Activated CD4-positive, alpha-beta memory T cell treated with anti-CD3 and anti-CD28 coated beads for 36 hours (primary cell): ENCODE data around the gene FRMD5. TPM values are rescaled to one million over a fixed set of nuclear protein-coding genes. Genes with fewer than 3 reads are reported as not detected.

Experiments
- CTCF ChIA-PET: fragments of 350-600 bp; sonication (Branson Sonifier 250); formaldehyde crosslinking; loops from one replicate; lab custom pipeline; 2021; ENCODE audit warnings: antibody characterized with exemption, inconsistent platforms; lab: Charles Lee
- POLR2A ChIA-PET: fragments of 350-600 bp; sonication (Branson Sonifier 250); formaldehyde crosslinking; loops from one replicate; lab custom pipeline; 2021; ENCODE audit warnings: antibody characterized with exemption; lab: Charles Lee
- DNase-seq: peaks from one replicate; pipeline ENCODE4 v3.0.0-alpha.2; 2020
- H3K27ac Mint-ChIP-seq: one replicate; pipeline ENCODE4 v1.8.0; 2021; ENCODE audit warnings: mixed read lengths
- H3K27me3 Mint-ChIP-seq: one replicate; pipeline ENCODE4 v1.8.0; 2021; ENCODE audit warnings: mixed read lengths
- H3K36me3 Mint-ChIP-seq: one replicate; pipeline ENCODE4 v1.8.0; 2021; ENCODE audit warnings: mixed read lengths
- H3K4me1 Mint-ChIP-seq: one replicate; pipeline ENCODE4 v1.8.0; 2021; ENCODE audit warnings: low read depth, mixed read lengths
- H3K4me3 Mint-ChIP-seq: one replicate; pipeline ENCODE4 v1.8.0; 2021; ENCODE audit warnings: mild to moderate bottlenecking, mixed read lengths
- H3K9me3 Mint-ChIP-seq: one replicate; pipeline ENCODE4 v1.8.0; 2021; ENCODE audit warnings: mixed read lengths
- intact Hi-C: fragments of 100-400 bp; cut with micrococcal nuclease; formaldehyde crosslinking; loops from one replicate; pipeline ENCODE4 v1.15.1; 2023
- total RNA-seq, 2 experiments: library from RNA; stranded (reverse); gene quantifications; one replicate each; pipeline ENCODE4 v1.2.3, GENCODE V29; 2021

The FRMD5 gene
- total RNA-seq, 2 experiments from 2014 or later: 0.24 to 0.31 TPM

DNA sequence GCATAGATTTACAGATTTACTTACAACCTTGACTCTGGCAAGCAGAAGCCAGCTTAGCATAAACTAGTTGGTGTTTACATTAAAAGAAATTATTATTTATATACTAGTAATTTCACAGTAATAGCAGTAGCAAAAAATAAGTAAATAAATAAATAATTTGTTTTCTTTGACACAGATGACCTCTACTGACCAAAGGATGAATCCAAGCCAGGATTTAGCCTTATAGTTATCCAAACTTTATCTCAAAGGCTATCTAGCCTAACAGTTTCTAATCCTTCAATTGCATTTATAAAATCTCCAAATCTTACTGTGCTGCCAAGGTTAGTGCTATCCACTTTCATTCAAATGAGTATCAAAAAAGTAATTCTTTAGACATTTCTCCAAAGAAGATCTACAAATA, 64.3 kb downstream of the FRMD5 start:
- Mint-ChIP-seq H3K4me3 (no peak overlapping the region), H3K9me3 (no peaks in the 10 kb centered on the region), H3K4me1 (no peaks in the 10 kb centered on the region), H3K27ac (no peak overlapping the region), H3K36me3 (no peaks in the 10 kb centered on the region), H3K27me3 (peaks cover 12% of the 10 kb centered on the region)
- ChIA-PET POLR2A (no interaction called here), CTCF (interaction anchor here (0.5 kb wide), 1 partner anchor 14 kb away, joined by 3 read pairs; no protein-coding TSS in a partner anchor)
- DNase-seq: no peak
- intact Hi-C loops: no loop called here

DNA sequence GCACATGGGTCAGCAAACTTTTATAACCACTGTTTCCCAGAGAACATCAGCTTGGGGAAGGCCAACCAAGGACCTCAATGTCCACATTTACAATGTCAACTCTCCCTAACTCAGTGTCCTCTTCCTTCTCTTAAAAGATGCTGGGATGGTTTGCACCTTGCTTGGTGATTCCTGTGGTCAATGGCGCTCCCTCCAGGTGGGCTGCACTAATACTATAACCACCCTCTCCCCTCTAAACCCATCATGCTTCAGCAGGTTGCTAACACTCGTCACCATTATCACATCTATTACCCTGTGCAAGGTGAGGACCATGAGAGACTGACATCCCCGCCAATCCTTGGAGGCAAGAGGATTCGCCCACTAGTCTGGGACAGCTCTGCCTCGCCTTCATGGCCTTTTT, 65.2 kb downstream of the FRMD5 start:
- H3K4me3 Mint-ChIP-seq: no peak overlapping the region
- intact Hi-C loops: no loop called here
- H3K4me1 Mint-ChIP-seq: no peaks in the 10 kb centered on the region
- H3K36me3 Mint-ChIP-seq: no peaks in the 10 kb centered on the region
- H3K27ac Mint-ChIP-seq: no peak overlapping the region
- no peak for DNase-seq
- H3K9me3 Mint-ChIP-seq: no peaks in the 10 kb centered on the region
- H3K27me3 Mint-ChIP-seq: peaks cover 14% of the 10 kb centered on the region
- ChIA-PET CTCF (no interaction called here), POLR2A (no interaction called here)

DNA sequence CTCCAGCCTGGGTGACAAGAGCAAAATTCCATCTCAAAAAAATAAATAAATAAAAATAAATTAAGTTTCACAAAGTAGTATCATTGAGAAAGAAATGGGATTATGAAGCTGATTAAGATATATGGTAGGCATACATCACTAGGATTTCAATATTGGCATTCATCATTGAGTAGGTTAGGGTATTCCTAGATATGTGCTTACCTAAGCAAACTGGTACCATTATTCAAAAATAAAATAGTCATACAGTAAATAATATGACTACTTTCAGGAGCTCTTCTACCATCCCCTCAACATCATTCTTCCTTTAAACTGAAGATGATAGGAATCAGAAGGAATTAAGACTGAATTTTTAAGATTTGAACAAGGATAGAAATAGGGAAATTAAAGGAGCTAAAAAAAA, 66.6 kb downstream of the FRMD5 start:
- Mint-ChIP-seq H3K4me3 (no peak overlapping the region), H3K4me1 (no peaks in the 10 kb centered on the region)
- CTCF ChIA-PET: no interaction called here

DNA sequence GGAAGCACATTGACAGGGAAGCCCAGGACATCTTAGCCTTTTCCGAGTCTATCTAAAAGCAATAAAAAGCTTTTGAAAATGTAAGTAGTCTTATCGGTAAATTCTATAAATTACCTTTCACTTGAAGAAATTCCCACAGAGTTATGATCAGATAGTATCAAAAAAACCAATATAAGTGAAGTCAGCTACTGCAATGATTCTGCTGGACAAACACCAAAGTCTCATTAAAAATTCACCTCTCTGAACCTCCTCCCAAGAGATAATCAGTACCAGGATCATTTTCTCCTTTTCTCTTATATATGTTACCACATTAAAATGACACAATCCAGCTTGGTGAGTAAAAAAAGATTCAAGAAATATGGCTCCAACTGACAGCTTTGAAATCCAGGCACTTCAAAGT, 69.2 kb downstream of the FRMD5 start:
- no peak for DNase-seq
- H3K4me3 Mint-ChIP-seq: no peak overlapping the region
- peaks cover 8% of the 10 kb centered on the region for H3K27me3 Mint-ChIP-seq
- intact Hi-C loops: no loop called here
- no peaks in the 10 kb centered on the region for H3K9me3 Mint-ChIP-seq
- ChIA-PET CTCF (no interaction called here), POLR2A (no interaction called here)
- H3K36me3 Mint-ChIP-seq: no peaks in the 10 kb centered on the region
- H3K27ac Mint-ChIP-seq: no peak overlapping the region
- no peaks in the 10 kb centered on the region for H3K4me1 Mint-ChIP-seq

More for the DNA sequence above, 66.6 kb downstream of the FRMD5 start:
- intact Hi-C loops: no loop called here
- H3K27ac Mint-ChIP-seq: no peak overlapping the region
- H3K9me3 Mint-ChIP-seq: no peaks in the 10 kb centered on the region
- POLR2A ChIA-PET: no interaction called here
- DNase-seq: no peak
- H3K27me3 Mint-ChIP-seq: peaks cover 14% of the 10 kb centered on the region
- H3K36me3 Mint-ChIP-seq: no peaks in the 10 kb centered on the region

DNA sequence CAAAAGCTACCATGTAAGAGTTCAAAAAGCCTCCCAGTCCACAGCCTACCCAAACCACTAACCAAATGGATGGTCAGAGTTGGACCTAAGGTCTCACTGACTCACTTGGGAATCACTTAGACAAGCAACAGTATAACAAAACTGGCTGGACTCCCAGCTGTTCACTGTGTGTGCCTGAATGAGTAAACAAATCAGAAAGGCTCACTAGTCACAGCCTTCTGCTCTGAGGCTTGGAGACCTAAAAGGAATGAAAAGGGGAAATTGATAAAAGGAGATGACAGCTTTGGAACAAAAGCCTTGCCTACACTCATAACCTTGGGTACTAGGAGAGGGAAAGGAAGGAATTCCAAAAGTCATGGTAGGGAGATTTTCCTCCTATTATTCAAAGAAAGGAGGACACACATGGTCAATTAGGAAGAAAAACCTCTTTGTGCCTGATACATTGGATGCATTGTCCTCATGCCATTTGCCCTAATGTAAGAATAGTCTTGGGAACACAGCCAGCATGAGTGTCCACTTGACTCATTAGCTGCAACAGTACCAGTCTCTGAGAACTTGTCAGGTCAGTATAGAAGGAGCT, 92.3 kb downstream of the FRMD5 start:
- Mint-ChIP-seq H3K27ac (no peak overlapping the region), H3K4me1 (no peaks in the 10 kb centered on the region), H3K9me3 (no peaks in the 10 kb centered on the region), H3K27me3 (peaks cover 8% of the 10 kb centered on the region), H3K4me3 (no peak overlapping the region), H3K36me3 (no peaks in the 10 kb centered on the region)
- CTCF ChIA-PET: no interaction called here
- POLR2A ChIA-PET: no interaction called here
- DNase-seq: no peak
- intact Hi-C loops: no loop called here

DNA sequence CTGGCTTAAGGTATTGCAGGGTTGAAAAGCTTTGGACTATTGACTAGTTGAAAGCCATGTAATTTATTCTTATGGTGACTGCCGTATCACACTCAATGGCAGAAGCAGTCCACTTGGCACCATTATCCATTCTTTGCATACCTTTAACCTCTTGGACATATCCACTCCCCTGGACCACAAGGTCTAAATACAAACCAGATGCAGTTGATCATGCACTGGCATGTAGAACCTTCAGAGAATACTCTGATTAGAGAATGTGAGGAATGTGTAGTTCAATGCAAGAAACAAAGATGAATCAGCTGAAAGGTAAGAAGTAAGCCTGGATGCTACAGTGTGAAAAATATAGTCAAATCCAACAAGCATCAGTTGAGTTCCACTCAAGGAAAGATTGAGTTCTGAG, 93.1 kb downstream of the FRMD5 start:
- DNase-seq: no peak
- peaks cover 8% of the 10 kb centered on the region for H3K27me3 Mint-ChIP-seq
- H3K4me3 Mint-ChIP-seq: no peak overlapping the region
- CTCF ChIA-PET: no interaction called here
- H3K36me3 Mint-ChIP-seq: no peaks in the 10 kb centered on the region
- intact Hi-C loops: no loop called here
- H3K27ac Mint-ChIP-seq: no peak overlapping the region
- H3K4me1 Mint-ChIP-seq: no peaks in the 10 kb centered on the region
- POLR2A ChIA-PET: no interaction called here
- H3K9me3 Mint-ChIP-seq: no peaks in the 10 kb centered on the region

DNA sequence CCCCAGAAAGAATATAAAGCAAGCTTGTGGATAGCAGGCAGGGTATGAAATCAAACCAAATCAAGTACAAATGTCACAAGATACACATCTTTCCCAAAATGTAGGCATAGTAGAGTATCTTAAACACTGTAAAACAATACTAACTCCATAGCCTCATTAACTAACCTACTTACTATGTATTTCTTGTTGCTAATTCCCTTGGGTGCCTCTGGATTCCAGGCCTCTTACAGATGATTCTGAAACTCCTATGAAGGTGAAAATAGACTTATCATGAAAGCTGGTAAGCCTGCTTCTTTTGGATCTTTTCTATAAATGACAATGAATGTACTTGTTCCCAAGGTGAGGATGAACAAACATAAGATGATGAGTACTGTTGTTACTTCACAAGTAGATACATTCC, 93.8 kb downstream of the FRMD5 start:
- CTCF ChIA-PET: no interaction called here
- POLR2A ChIA-PET: no interaction called here
- intact Hi-C loops: no loop called here
- Mint-ChIP-seq H3K4me1 (no peaks in the 10 kb centered on the region), H3K27me3 (peaks cover 8% of the 10 kb centered on the region), H3K36me3 (no peaks in the 10 kb centered on the region), H3K4me3 (no peak overlapping the region), H3K27ac (no peak overlapping the region), H3K9me3 (no peaks in the 10 kb centered on the region)
- DNase-seq: no peak

DNA sequence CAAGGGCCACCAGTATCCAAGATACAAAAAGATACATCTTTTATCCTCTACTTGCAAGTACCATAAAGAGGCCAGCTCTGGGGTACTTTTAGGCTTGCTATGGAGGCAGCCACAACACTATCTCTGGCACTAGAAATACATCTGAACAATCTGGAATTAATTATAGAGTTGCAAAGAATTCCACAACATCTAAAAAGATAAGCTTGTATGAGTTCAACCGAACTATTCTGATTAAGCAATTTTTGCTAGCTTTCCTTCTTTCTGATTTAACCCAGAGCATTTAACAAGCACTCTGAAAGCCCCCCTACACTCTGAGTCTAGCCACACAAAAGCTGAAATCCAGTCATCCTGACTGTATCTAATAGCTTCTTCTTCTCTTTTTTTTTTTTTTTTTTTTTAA, 95.4 kb downstream of the FRMD5 start:
- no peak overlapping the region for H3K27ac Mint-ChIP-seq
- no peak overlapping the region for H3K4me3 Mint-ChIP-seq
- intact Hi-C loops: no loop called here
- no peaks in the 10 kb centered on the region for H3K36me3 Mint-ChIP-seq
- H3K27me3 Mint-ChIP-seq: peaks cover 8% of the 10 kb centered on the region
- H3K4me1 Mint-ChIP-seq: no peaks in the 10 kb centered on the region
- no peak for DNase-seq
- ChIA-PET POLR2A (no interaction called here), CTCF (interaction anchor here (0.6 kb wide), 1 partner anchor 10 kb away, joined by 4 read pairs; no protein-coding TSS in a partner anchor)
- H3K9me3 Mint-ChIP-seq: no peaks in the 10 kb centered on the region

DNA sequence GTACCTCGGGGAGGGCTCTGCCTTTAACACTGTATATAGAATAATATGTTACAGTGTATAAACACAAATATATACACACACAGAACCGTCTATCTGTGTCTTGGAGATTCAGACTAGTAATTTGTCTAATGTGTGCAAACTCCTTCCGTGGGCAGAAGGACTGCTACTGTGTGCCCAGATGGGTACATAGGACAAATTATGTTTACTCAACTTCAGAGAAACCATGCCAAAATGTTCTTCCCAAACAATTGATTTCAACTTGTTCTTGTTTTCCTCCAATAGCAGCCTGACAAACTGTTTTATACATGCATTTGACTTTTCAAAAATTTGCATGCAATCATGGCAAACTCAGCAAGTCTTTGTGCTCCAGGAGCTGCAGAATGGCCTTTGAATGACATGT, 97.5 kb downstream of the FRMD5 start:
- Mint-ChIP-seq H3K9me3 (no peaks in the 10 kb centered on the region), H3K4me1 (no peaks in the 10 kb centered on the region), H3K27ac (no peak overlapping the region), H3K36me3 (no peaks in the 10 kb centered on the region), H3K4me3 (no peak overlapping the region), H3K27me3 (peaks cover 6% of the 10 kb centered on the region)
- ChIA-PET CTCF (no interaction called here), POLR2A (no interaction called here)
- intact Hi-C loops: no loop called here
- no peak for DNase-seq

DNA sequence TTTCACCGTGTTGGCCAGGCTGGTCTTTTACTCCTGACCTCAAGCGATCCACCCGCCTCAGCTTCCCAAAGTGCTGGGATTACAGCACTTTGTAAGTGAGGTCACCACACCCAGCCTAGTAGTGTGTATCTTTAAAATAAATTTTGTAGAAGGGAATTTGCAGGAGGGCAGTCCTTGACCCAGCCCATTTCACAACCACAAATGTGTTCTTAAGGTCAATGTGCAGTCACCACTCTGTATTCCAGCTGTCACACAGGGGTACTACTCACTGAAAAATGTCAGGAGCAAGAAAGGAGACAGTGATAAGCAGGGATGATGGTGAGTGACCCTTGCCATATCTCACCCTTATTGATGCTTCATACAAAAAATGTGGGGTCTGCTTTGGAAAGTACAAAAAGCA, 98.5 kb downstream of the FRMD5 start:
- ChIA-PET POLR2A (no interaction called here), CTCF (no interaction called here)
- H3K27ac Mint-ChIP-seq: no peak overlapping the region
- intact Hi-C loops: no loop called here
- no peak for DNase-seq
- H3K4me1 Mint-ChIP-seq: no peaks in the 10 kb centered on the region
- H3K27me3 Mint-ChIP-seq: peaks cover 5% of the 10 kb centered on the region
- H3K9me3 Mint-ChIP-seq: no peaks in the 10 kb centered on the region
- no peak overlapping the region for H3K4me3 Mint-ChIP-seq
- no peaks in the 10 kb centered on the region for H3K36me3 Mint-ChIP-seq

DNA sequence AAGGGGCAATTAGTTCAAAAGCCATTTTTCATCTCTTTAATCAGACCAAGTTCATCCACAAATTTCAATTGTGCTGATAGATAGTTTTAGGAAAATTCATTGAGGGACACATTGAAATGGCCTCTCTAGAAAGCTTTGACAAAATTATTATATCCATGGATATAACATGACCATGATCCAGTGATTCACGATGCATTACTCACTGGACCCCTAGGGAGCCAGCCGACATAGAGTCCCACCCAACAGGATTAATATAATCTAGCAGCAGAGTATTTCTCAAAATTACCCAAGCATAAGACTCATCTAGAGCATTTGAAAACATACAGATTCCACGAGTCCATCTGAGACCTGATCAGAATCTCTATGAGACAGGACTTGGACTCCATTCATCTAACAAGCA, 100.3 kb downstream of the FRMD5 start:
- Mint-ChIP-seq H3K36me3 (no peaks in the 10 kb centered on the region), H3K27me3 (peaks cover 5% of the 10 kb centered on the region), H3K9me3 (no peaks in the 10 kb centered on the region), H3K4me3 (no peak overlapping the region), H3K27ac (no peak overlapping the region), H3K4me1 (no peaks in the 10 kb centered on the region)
- POLR2A ChIA-PET: no interaction called here
- CTCF ChIA-PET: no interaction called here
- DNase-seq: no peak
- intact Hi-C loops: no loop called here

DNA sequence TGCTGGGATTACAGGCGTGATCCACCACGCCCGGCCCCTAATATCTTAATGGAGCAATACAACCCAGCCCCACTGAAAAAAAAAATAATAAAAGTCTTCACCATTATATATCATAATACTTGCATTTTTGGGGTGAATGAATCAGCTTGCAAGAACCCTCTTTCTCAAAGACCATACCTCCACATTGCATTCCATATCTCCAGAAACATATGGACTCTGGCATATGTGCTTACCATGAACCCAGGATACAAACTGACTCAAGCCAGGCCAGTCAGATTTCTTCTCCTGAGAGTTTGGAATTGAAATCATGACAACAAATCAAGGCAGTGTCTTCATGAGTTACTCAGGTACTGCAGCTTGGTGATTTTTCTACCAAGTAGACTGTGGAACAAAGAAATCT, 101.2 kb downstream of the FRMD5 start:
- POLR2A ChIA-PET: no interaction called here
- CTCF ChIA-PET: no interaction called here
- H3K36me3 Mint-ChIP-seq: no peaks in the 10 kb centered on the region
- H3K27ac Mint-ChIP-seq: no peak overlapping the region
- no peak overlapping the region for H3K4me3 Mint-ChIP-seq
- no peaks in the 10 kb centered on the region for H3K4me1 Mint-ChIP-seq
- no peaks in the 10 kb centered on the region for H3K9me3 Mint-ChIP-seq
- no peak for DNase-seq
- intact Hi-C loops: no loop called here
- H3K27me3 Mint-ChIP-seq: peaks cover 5% of the 10 kb centered on the region

DNA sequence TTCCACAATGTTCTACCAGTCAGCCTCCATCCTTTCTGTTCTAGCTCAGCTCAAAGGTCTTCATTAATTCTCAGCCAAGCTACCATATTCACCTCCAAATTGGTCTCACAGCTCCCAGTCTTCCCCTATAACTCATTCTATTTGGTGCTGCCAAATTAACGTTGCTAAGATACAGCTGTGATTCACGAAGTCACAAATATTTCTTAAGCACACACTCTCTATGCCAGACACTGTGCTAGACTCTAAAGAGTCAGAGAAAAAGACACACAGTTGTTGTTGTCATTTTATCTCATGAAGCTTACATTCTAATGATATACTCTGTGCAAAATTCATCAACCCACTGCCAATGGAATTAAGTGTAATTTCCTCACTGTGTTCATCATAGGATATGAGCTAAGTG, 102.8 kb downstream of the FRMD5 start:
- no peaks in the 10 kb centered on the region for H3K4me1 Mint-ChIP-seq
- no peaks in the 10 kb centered on the region for H3K9me3 Mint-ChIP-seq
- no peaks in the 10 kb centered on the region for H3K36me3 Mint-ChIP-seq
- intact Hi-C loops: no loop called here
- no peak overlapping the region for H3K4me3 Mint-ChIP-seq
- no peak for DNase-seq
- CTCF ChIA-PET: no interaction called here
- H3K27me3 Mint-ChIP-seq: peaks cover 5% of the 10 kb centered on the region
- POLR2A ChIA-PET: no interaction called here
- no peak overlapping the region for H3K27ac Mint-ChIP-seq
